Measurements from ENCODE around the gene OVCA2.

- TF ChIP-seq CTCF (IDR thresholded peaks at IDR 0.05 in 8 of 11, conservative IDR thresholded peaks at IDR 0.05 in 3 of 11), result no peak
- TF ChIP-seq POLR2A (IDR thresholded peaks at IDR 0.05), result no peak
- no peak for TF ChIP-seq POLR2AphosphoS5 (IDR thresholded peaks at IDR 0.05)
Measured at GRCh38 chr17:2023692-2024571, 17.9 kb upstream of the OVCA2 start.

Measured in spleen (tissue), 7 donors.